Muscle layer of colon (tissue), 2 donors: ENCODE results near the gene NTHL1.

ENCODE experiments used
- H3K27ac ChIP-seq: one replicate; pipeline ENCODE4 v1.7.0; 2013; ENCODE audit warnings: low read depth, mild to moderate bottlenecking, low read length, moderate library complexity
- H3K27me3 ChIP-seq, 2 donors: one replicate each; pipeline ENCODE4 v1.7.0; 2013; ENCODE audit warnings: low read length in 2 of 2, mild to moderate bottlenecking in 2 of 2; ENCODE audit not compliant: insufficient read depth in 2 of 2, control insufficient read depth in 1 of 2
- H3K36me3 ChIP-seq: one replicate; pipeline ENCODE4 v1.7.0; 2013; ENCODE audit warnings: mild to moderate bottlenecking, low read length; ENCODE audit not compliant: insufficient read depth
- H3K4me1 ChIP-seq: one replicate; pipeline ENCODE4 v1.7.0; 2013; ENCODE audit warnings: mild to moderate bottlenecking, low read length; ENCODE audit not compliant: insufficient read depth
- H3K4me3 ChIP-seq, 2 donors: one replicate each; pipeline ENCODE4 v1.7.0; 2013; ENCODE audit warnings: low read length in 2 of 2, low read depth in 1 of 2, mild to moderate bottlenecking in 1 of 2, moderate library complexity in 1 of 2
- H3K9ac ChIP-seq: one replicate; pipeline ENCODE4 v1.7.0; 2013; ENCODE audit warnings: low read length
- H3K9me3 ChIP-seq: one replicate; pipeline ENCODE4 v1.7.0; 2013; ENCODE audit warnings: mild to moderate bottlenecking, low read length
- donor health status: abdominal sarcoma.
- donor health status: Adenocarcinoma of cecum.

Gene NTHL1

DNA sequence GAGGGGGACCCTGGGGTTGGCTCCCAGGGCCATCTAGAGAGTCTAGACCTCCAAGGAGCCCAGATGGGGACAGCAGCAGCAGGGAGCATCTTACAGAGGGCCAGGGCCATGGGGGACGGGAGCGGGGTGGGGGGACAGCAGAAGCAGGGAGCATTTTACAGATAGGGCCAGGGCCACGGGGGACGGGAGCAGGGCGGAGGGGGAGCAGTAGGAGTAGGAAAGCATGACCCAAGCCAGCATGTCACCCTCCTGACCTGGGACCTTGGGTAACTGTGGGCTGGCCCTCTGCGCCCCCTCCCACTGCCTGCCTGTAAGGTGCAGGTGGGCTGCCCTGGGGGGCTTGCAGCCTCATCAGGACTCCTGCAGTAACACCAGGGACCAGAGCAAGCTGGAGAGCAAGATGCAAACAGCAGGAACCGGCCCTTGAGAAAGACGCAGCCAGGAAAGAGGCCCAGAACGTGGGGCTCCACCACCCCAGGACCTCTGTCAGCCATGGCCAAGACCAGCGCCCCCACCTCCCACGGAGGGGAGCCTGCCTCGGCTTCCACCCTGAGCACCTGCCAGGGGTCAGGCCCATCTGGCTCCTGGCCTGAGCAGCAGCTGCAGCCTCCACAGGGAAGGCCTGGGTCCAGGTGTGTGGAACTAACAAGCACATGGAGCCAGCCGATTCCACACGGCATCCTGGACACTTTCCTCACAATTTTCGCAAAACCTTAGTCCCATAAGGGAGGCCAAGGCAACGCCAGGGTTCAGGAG lies 40.4 kb downstream of the NTHL1 start:
- no peaks in the 10 kb centered on the region for H3K27me3 ChIP-seq
- peaks cover 19% of the 10 kb centered on the region for H3K36me3 ChIP-seq
- no peaks in the 10 kb centered on the region for H3K9me3 ChIP-seq
- no peak overlapping the region for H3K9ac ChIP-seq
- peaks cover 46% of the 10 kb centered on the region for H3K4me1 ChIP-seq
- peak overlapping the region in 1 of 2 donors; percentile 66 for H3K4me3 ChIP-seq
- no peak overlapping the region for H3K27ac ChIP-seq

DNA sequence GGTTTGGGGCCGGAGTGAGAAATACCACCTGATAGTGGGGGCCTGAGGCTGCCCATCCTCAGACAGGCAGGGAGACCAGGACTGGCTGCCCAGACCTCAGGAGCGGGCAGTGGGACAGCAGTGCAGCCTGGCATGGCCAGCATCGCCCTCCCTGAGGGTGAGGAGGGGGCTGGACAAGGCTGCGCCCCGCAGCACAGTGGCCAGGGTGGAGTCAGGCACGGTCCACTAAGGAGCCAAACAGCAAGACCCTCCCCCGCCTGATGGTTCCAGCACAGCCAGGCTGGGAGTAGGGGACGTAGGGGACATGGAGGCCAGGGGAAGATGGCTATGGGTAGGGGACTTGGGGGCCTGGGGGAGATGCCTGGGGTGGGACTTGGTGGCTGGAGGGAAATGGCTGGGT lies 41.3 kb downstream of the NTHL1 start:
- Histone ChIP-seq H3K36me3 (peaks cover 28% of the 10 kb centered on the region), H3K27ac (no peak overlapping the region), H3K9ac (no peak overlapping the region), H3K27me3 (no peaks in the 10 kb centered on the region), H3K4me1 (peaks cover 46% of the 10 kb centered on the region), H3K4me3 (no peak overlapping the region), H3K9me3 (no peaks in the 10 kb centered on the region)

DNA sequence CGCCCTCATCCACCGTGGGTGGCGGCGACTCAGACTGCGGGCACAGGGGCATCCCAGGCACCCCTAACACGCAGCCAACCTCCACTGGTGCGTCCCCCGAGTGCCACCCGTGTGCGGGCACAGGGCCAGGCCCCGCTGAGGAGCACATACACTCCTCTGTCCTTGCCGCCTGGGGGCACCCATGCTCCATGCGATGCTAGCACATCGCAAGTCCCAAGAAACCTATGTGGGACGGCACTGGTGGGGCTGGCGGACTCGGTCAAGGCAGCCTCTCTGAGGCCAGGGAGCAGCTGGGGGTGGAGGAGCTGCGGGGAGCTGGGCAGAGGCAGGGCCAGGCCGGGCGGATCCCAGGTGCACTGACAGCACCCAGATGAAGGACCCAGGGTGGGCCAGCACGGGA lies 42.0 kb downstream of the NTHL1 start:
- H3K27me3 ChIP-seq: no peaks in the 10 kb centered on the region
- no peak overlapping the region for H3K9ac ChIP-seq
- peaks cover 35% of the 10 kb centered on the region for H3K36me3 ChIP-seq
- no peak overlapping the region for H3K27ac ChIP-seq
- no peak overlapping the region for H3K4me3 ChIP-seq
- peaks cover 45% of the 10 kb centered on the region for H3K4me1 ChIP-seq
- H3K9me3 ChIP-seq: no peaks in the 10 kb centered on the region

DNA sequence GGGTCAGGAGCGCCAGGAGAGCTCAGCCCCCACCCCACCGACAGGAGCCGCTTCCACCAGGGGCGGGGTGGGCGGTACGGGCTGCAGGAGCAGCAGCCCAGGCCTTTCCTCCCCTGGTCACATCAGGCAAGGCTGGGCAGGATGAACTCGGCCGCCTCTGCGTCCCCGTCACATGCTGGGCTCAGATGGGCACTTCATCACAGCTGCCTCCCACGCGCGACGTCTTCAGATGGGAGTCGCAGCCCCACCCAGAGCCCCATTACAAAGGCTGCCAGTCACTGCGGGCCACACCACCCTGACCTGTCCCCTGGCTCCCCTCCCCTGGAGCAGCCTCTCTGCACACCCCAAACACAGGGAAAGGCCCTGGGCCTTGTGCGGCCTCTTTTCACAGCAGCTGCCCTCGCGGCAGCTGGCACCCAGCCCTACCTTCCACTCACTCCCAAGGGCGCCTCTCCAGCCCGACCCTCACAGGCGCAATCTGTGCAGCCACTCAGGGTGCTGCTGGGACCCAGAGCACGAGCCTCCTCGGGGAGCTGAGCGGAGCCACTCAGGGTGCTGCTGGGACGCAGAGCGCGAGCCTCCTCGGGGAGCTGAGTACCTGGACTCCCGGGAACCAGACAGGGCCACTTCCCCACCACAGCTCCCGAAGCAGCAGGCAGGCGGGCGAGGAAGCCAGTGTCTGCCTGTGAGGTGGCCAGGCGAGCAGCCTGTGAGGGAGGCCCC lies 42.7 kb downstream of the NTHL1 start:
- Histone ChIP-seq H3K9me3 (no peaks in the 10 kb centered on the region), H3K27me3 (no peaks in the 10 kb centered on the region), H3K4me3 (no peak overlapping the region), H3K9ac (no peak overlapping the region), H3K36me3 (peaks cover 42% of the 10 kb centered on the region), H3K4me1 (peaks cover 38% of the 10 kb centered on the region), H3K27ac (no peak overlapping the region)

DNA sequence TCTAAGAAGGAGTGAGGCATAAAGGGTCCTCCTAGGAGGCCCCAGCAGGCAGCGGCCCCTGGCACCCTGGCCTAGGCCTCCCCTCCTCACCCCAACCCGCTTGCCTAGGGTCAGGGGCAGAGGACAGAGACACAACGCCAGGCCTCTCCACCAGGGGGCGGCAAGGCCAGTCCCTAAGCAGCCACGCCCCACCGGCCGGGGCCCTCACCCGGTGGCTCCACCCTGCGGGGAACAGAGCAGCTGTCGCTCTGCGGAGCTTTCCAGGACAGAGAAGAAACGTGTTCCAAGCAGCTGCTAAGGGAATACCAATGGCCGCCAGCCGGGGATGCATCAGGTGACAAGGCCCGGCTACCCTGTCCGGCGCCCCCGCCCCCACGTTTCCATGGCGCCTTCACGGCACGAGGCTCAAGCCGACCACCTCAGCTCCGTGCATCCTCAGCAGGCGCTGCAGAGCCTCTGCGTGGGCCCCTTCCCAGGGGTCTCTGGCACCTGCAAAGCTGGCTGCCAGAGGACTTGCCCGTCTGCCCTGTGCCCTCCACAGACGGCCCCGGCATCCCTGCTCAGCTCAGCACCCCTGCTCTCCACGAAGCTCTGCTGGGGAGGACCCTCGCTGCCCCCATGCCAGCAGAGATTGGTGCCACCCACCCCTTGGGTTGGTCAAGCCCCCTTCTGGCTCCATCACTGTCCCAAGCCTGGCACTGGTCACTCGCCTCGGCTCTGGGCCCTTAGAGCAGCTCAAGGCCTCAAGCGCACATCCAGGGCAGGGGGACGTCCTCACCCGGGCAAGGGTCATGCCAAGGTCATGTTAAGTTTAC lies 43.6 kb downstream of the NTHL1 start:
- Histone ChIP-seq H3K9me3 (no peaks in the 10 kb centered on the region), H3K9ac (no peak overlapping the region), H3K36me3 (peaks cover 44% of the 10 kb centered on the region), H3K4me1 (peaks cover 37% of the 10 kb centered on the region), H3K27ac (no peak overlapping the region), H3K4me3 (no peak overlapping the region), H3K27me3 (no peaks in the 10 kb centered on the region)

DNA sequence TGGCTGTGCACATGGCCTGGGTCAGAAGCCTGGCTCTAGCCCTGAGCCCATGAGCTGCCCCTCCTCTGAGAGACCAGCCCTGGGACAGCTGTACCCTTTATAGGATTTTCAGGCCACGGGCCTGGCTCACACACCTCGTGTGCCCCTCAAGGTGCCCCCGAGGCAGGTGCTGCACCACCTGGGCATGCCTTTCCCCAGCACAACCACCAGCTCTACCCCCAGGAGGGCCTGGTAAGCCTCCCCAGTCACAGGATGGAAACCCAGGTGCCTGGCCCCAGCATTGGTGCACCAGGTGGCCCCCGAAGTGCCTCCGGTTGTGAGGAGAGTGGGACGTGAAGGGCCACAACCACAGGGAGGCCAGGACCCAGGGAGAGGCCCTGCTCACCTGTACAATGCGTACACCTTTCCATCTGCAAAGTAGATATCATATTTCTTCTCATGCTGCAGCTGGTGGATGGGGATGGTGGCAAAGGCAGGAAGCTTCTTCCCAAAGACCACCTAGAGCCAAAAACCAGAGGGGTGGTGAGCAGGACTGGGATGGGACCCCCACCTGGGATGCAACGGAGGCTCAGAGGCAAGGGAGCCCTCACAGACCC lies 44.3 kb downstream of the NTHL1 start:
- no peaks in the 10 kb centered on the region for H3K9me3 ChIP-seq
- no peak overlapping the region for H3K27ac ChIP-seq
- no peaks in the 10 kb centered on the region for H3K27me3 ChIP-seq
- H3K4me1 ChIP-seq: peaks cover 30% of the 10 kb centered on the region
- no peak overlapping the region for H3K4me3 ChIP-seq
- no peak overlapping the region for H3K9ac ChIP-seq
- H3K36me3 ChIP-seq: peaks cover 44% of the 10 kb centered on the region

DNA sequence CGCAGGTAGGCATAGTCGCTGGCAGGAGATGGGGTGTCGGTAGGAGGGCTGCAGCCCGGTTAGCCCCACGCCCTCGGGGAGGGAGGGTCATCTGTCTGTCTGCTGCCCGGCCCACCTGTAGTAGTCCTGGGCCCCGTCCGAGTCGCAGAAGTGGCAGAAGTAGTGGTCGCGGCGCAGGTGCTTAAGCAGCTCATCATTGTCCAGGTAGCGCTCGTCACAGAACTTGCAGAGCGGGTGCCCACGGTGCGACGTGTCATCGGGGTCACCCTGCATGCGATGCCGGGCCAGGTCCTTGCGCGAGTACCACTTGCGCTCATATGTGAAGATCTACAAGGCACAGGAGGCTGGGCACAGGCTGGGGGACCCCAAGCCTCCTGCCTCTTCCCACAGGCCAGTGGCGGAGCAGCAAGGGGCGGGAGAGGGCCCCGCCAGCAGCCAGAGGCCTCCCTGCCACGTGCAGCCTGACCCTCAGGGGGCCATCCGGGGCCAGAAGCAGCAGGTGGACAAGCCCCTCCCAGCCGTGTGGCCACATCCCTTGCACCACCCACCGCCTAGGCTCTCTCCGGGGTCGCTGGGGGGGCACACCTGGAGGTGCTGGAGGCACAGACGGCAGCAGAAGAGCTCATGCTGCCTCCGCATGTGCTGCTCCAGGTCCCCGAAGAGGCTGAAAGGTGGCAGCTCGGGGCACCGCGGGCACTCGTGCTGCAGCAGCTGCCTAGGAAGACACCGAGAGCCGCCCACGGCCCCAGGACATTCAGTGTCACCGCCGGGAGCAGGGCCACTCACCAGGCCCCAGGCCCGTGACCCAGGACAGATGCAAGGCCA lies 45.0 kb downstream of the NTHL1 start:
- Histone ChIP-seq H3K4me3 (no peak overlapping the region), H3K36me3 (peaks cover 41% of the 10 kb centered on the region), H3K4me1 (peaks cover 23% of the 10 kb centered on the region)

DNA sequence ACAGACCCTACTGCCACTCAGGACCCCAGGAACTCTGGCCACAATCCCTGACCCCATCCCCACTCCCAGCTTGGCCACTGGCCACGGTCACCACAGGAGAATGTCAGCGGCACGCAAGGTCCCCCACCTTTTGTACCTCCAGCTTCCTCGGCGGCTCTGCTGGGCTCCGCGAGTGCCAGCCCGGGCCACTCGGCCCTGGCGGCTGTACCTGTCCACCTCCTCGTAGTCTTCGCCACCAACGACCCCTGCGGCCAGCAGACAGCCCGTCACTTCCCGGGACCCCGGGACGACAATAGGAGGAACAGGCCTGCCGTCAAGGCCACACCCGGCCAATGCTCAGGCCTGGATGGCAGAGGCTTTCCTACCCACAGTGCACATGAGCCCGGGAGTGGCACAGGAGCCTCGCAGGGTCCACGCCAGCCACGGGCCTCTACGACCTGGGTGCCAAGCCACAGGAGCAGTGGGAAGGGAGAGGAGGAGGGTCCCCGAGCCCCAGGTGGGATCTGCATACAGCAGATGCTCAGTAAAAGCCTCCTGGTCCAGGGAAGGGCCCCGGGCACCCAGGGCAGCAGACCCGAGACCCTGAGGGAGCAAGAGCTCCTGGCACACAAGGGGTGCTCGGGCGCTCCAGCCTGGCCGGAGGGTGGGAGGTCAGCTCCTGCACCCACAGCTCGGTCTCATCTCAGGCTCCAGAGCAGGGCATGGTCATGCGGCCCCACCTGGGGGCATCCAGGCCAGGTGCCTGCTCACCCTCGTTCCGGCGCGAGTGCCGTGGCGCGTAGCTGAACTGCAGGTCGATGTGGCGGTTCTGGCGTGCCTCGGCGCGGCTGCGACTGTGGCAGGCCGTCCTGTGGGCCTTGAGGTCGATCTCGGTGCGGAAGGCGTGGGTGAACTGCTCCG lies 45.9 kb downstream of the NTHL1 start:
- Histone ChIP-seq H3K9me3 (no peaks in the 10 kb centered on the region), H3K4me1 (peaks cover 22% of the 10 kb centered on the region), H3K27me3 (no peaks in the 10 kb centered on the region), H3K9ac (no peak overlapping the region), H3K4me3 (no peak overlapping the region), H3K27ac (no peak overlapping the region), H3K36me3 (peaks cover 44% of the 10 kb centered on the region)

More for the DNA sequence above, 45.0 kb downstream of the NTHL1 start:
- Histone ChIP-seq H3K9ac (no peak overlapping the region), H3K27me3 (no peaks in the 10 kb centered on the region), H3K9me3 (no peaks in the 10 kb centered on the region), H3K27ac (no peak overlapping the region)

DNA sequence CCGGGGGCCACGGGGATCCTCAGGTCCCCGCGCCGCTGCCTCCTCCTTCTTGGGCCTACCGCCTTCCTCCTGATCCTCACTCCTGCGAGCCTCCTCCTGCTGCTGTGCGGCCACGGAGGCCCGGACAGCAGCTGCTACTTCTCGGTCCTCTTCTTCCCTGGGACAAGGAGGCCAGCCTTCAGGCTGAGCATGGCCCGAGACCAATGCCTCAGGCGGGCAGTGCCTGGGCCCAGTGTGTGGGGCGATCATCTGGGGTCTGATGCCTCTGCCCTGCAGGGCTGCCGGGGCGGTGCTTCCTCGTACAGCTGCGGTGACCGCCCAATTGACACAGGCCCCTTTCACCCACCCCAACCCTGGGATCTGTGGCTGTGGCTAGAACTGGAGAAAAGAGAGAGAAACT lies 46.6 kb downstream of the NTHL1 start:
- Histone ChIP-seq H3K4me1 (peaks cover 23% of the 10 kb centered on the region), H3K9me3 (no peaks in the 10 kb centered on the region), H3K4me3 (no peak overlapping the region), H3K9ac (no peak overlapping the region), H3K27me3 (no peaks in the 10 kb centered on the region), H3K36me3 (peaks cover 45% of the 10 kb centered on the region), H3K27ac (no peak overlapping the region)
